Measurements from ENCODE around the gene DTWD1.

DTWD1 gene

GRCh38 chr15:49645277-49645676 is 24.4 kb downstream of the DTWD1 start:
- Histone ChIP-seq H3K4me2 (ENCODE audit: low read length) (peak overlapping the region; percentile 34), H3K4me3 (ENCODE audit: low read depth, low read length) (no peak overlapping the region), H3K27ac (peak overlapping the region; percentile 20), H3K9me3 (ENCODE audit: control insufficient read depth, low read length) (no peaks in the 10 kb centered on the region), H3K9ac (no peak overlapping the region), H3K79me2 (no peaks in the 10 kb centered on the region), H3K36me3 (ENCODE audit: control insufficient read depth, insufficient read depth, low read length) (no peaks in the 10 kb centered on the region), H3K4me1 (no peaks in the 10 kb centered on the region), H2AFZ (no peak overlapping the region), H3K27me3 (ENCODE audit: control insufficient read depth, insufficient read depth, low read length) (no peaks in the 10 kb centered on the region)
- TF ChIP-seq, protein P1, sequence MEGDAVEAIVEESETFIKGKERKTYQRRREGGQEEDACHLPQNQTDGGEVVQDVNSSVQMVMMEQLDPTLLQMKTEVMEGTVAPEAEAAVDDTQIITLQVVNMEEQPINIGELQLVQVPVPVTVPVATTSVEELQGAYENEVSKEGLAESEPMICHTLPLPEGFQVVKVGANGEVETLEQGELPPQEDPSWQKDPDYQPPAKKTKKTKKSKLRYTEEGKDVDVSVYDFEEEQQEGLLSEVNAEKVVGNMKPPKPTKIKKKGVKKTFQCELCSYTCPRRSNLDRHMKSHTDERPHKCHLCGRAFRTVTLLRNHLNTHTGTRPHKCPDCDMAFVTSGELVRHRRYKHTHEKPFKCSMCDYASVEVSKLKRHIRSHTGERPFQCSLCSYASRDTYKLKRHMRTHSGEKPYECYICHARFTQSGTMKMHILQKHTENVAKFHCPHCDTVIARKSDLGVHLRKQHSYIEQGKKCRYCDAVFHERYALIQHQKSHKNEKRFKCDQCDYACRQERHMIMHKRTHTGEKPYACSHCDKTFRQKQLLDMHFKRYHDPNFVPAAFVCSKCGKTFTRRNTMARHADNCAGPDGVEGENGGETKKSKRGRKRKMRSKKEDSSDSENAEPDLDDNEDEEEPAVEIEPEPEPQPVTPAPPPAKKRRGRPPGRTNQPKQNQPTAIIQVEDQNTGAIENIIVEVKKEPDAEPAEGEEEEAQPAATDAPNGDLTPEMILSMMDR (IDR thresholded peaks at IDR 0.05), result no peak

DNA sequence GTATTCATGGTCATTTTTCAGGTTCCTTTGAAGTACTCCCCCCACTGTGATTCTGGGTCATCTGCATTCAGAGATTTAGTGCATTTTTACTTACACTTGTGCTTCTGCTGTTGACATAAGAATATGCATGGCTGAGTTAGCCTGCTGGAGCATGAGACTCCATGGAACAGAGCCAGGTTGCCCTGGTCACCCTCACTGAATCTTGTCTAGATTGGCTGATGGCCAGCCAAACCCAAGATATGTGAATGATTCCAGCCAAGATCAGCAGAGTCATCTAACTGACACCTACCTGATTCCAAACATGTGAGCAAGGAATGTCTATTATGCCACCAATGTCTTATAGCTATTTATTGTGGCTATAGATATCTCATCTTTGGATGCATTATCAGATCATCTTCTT is 25.1 kb downstream of the DTWD1 start:
- Histone ChIP-seq H3K9me3 (ENCODE audit: control insufficient read depth, low read length) (no peaks in the 10 kb centered on the region), H3K79me2 (no peaks in the 10 kb centered on the region), H3K36me3 (ENCODE audit: control insufficient read depth, insufficient read depth, low read length) (no peaks in the 10 kb centered on the region), H3K27me3 (ENCODE audit: control insufficient read depth, insufficient read depth, low read length) (no peaks in the 10 kb centered on the region), H3K4me1 (no peaks in the 10 kb centered on the region), H2AFZ (no peak overlapping the region), H3K4me2 (ENCODE audit: low read length) (peak overlapping the region; percentile 34), H3K4me3 (ENCODE audit: low read depth, low read length) (no peak overlapping the region), H3K27ac (peak overlapping the region; percentile 20), H3K9ac (no peak overlapping the region)
- TF ChIP-seq, protein P1 (IDR thresholded peaks at IDR 0.05), result no peak

- no peaks in the 10 kb centered on the region for H3K9me3 ChIP-seq (ENCODE audit: control insufficient read depth, low read length)
- TF ChIP-seq, protein P1 (IDR thresholded peaks at IDR 0.05), result no peak
- H3K36me3 ChIP-seq (ENCODE audit: control insufficient read depth, insufficient read depth, low read length), result no peaks in the 10 kb centered on the region
- no peak overlapping the region for H3K9ac ChIP-seq
- no peaks in the 10 kb centered on the region for H3K79me2 ChIP-seq
- H3K4me2 ChIP-seq (ENCODE audit: low read length), result no peak overlapping the region
- H3K27ac ChIP-seq, result no peak overlapping the region
- H3K27me3 ChIP-seq (ENCODE audit: control insufficient read depth, insufficient read depth, low read length), result no peaks in the 10 kb centered on the region
- no peaks in the 10 kb centered on the region for H3K4me1 ChIP-seq
- no peak overlapping the region for H3K4me3 ChIP-seq (ENCODE audit: low read depth, low read length)
- H2AFZ ChIP-seq, result no peak overlapping the region
Measured at GRCh38 chr15:49646891-49647290, 26.0 kb downstream of the DTWD1 start.

- H3K9me3 ChIP-seq (ENCODE audit: control insufficient read depth, low read length), result no peaks in the 10 kb centered on the region
- H3K9ac ChIP-seq, result no peak overlapping the region
- H3K4me2 ChIP-seq (ENCODE audit: low read length), result no peak overlapping the region
- TF ChIP-seq, protein P1 (IDR thresholded peaks at IDR 0.05), result no peak
- H3K36me3 ChIP-seq (ENCODE audit: control insufficient read depth, insufficient read depth, low read length), result no peaks in the 10 kb centered on the region
- no peak overlapping the region for H3K27ac ChIP-seq
- H3K4me1 ChIP-seq, result no peaks in the 10 kb centered on the region
- no peaks in the 10 kb centered on the region for H3K79me2 ChIP-seq
- H3K27me3 ChIP-seq (ENCODE audit: control insufficient read depth, insufficient read depth, low read length), result no peaks in the 10 kb centered on the region
- no peak overlapping the region for H2AFZ ChIP-seq
- no peak overlapping the region for H3K4me3 ChIP-seq (ENCODE audit: low read depth, low read length)
Measured at GRCh38 chr15:49649987-49650386, 29.1 kb downstream of the DTWD1 start.

DNA sequence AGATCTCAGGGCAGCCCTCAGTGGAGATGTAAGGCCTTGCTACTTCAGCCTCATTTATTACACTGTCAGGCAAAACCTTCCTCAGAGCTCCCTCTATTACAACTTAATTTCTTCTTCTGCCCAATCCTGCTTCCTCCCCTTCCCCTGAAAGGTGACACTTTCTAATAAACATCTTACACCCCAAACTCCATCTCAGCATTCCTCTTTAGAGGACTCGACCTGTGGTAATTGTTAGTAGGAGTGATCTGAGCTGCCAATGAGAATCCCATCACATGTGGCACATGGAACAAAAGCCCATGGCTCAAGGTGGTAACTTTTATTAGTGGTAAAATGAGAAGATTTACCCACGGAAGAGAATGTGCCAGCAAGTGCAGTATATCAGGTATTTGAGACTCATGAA is 29.8 kb downstream of the DTWD1 start:
- TF ChIP-seq, protein P1 (IDR thresholded peaks at IDR 0.05), result no peak
- Histone ChIP-seq H3K79me2 (no peaks in the 10 kb centered on the region), H3K27ac (no peak overlapping the region)

More for the DNA sequence above, 29.8 kb downstream of the DTWD1 start:
- no peak overlapping the region for H3K4me2 ChIP-seq (ENCODE audit: low read length)
- H3K36me3 ChIP-seq (ENCODE audit: control insufficient read depth, insufficient read depth, low read length), result no peaks in the 10 kb centered on the region
- no peak overlapping the region for H3K4me3 ChIP-seq (ENCODE audit: low read depth, low read length)
- H3K27me3 ChIP-seq (ENCODE audit: control insufficient read depth, insufficient read depth, low read length), result no peaks in the 10 kb centered on the region
- H3K9ac ChIP-seq, result no peak overlapping the region
- no peaks in the 10 kb centered on the region for H3K9me3 ChIP-seq (ENCODE audit: control insufficient read depth, low read length)
- H3K4me1 ChIP-seq, result no peaks in the 10 kb centered on the region
- no peak overlapping the region for H2AFZ ChIP-seq
